Mesodermal cell (in vitro differentiated cells): ENCODE data around the gene MAPK7.
"Not testable (repeated sequence)": the region's sequence is repeated elsewhere in the genome, so short reads cannot be mapped to it uniquely, and the experiment has no call there.

Source experiments
- H3K27ac ChIP-seq: 2 replicates; pipeline ENCODE4 v1.7.0; 2013; ENCODE audit warnings: mild to moderate bottlenecking, low read depth, low read length, moderate library complexity; ENCODE audit not compliant: severe bottlenecking
- H3K36me3 ChIP-seq: 2 replicates; pipeline ENCODE4 v1.7.1; 2013; ENCODE audit warnings: mild to moderate bottlenecking, low read length, moderate library complexity; ENCODE audit not compliant: control insufficient read depth, insufficient read depth
- H3K4me1 ChIP-seq: one replicate; pipeline ENCODE4 v1.7.1; 2013; ENCODE audit warnings: mild to moderate bottlenecking, low read length; ENCODE audit not compliant: insufficient read depth, control insufficient read depth, poor library complexity, severe bottlenecking
- H3K4me3 ChIP-seq: 2 replicates; pipeline ENCODE4 v1.7.0; 2013; ENCODE audit warnings: low read length, control low read depth, mild to moderate bottlenecking; ENCODE audit not compliant: insufficient read depth, poor library complexity, severe bottlenecking; ENCODE audit errors: extremely low read depth
- H3K9me3 ChIP-seq: 2 replicates; pipeline ENCODE4 v1.7.1; 2013; ENCODE audit warnings: mild to moderate bottlenecking, low read length, moderate library complexity; ENCODE audit not compliant: control insufficient read depth
- whole genome bisulfite sequencing, 2 experiments: methylation state at CpG; one replicate each; pipeline ENCODE4 v1.1.5; 2013; ENCODE audit warnings: missing lambda C conversion rate in 2 of 2; ENCODE audit not compliant: insufficient coverage in 2 of 2; 5-methylcytosine and 5-hydroxymethylcytosine counted together

MAPK7 gene

GRCh38 chr17:19343671-19344151 is 34.6 kb upstream of the MAPK7 start:
- H3K4me1 ChIP-seq = peaks cover 29% of the 10 kb centered on the region

GRCh38 chr17:19344311-19345066 is 33.8 kb upstream of the MAPK7 start:
- no peaks in the 10 kb centered on the region for H3K9me3 ChIP-seq
- WGBS, 2 experiments = 98% methylated on average over 36 to 37 of the region's 40 CpGs
- H3K36me3 ChIP-seq = no peaks in the 10 kb centered on the region
- H3K4me3 ChIP-seq = no peak overlapping the region
- H3K4me1 ChIP-seq = peaks cover 29% of the 10 kb centered on the region
- no peak overlapping the region for H3K27ac ChIP-seq

More at GRCh38 chr17:19343671-19344151, 34.6 kb upstream of the MAPK7 start:
- Histone ChIP-seq H3K36me3 (no peaks in the 10 kb centered on the region), H3K27ac (no peak overlapping the region), H3K4me3 (no peak overlapping the region), H3K9me3 (no peaks in the 10 kb centered on the region)
- WGBS, 2 experiments = 92 to 95% methylated on average over 8 to 10 of the region's 13 CpGs

- 97 to 100% methylated on average over 6 to 7 of the region's 7 CpGs for WGBS, 2 experiments
- Histone ChIP-seq H3K27ac (no peak overlapping the region), H3K9me3 (no peaks in the 10 kb centered on the region), H3K4me3 (no peak overlapping the region), H3K36me3 (no peaks in the 10 kb centered on the region), H3K4me1 (peaks cover 29% of the 10 kb centered on the region)
Observed at GRCh38 chr17:19345067-19345460, 33.2 kb upstream of the MAPK7 start.

- H3K36me3 ChIP-seq = no peaks in the 10 kb centered on the region
- H3K27ac ChIP-seq = no peak overlapping the region
- no peak overlapping the region for H3K4me3 ChIP-seq
- 94 to 95% methylated on average over 11 to 13 of the region's 13 CpGs for WGBS, 2 experiments
- peaks cover 29% of the 10 kb centered on the region for H3K4me1 ChIP-seq
- no peaks in the 10 kb centered on the region for H3K9me3 ChIP-seq
Observed at GRCh38 chr17:19345486-19346350, 32.6 kb upstream of the MAPK7 start.

GRCh38 chr17:19346351-19347255 is 31.7 kb upstream of the MAPK7 start:
- Histone ChIP-seq H3K4me3 (no peak overlapping the region), H3K36me3 (no peaks in the 10 kb centered on the region), H3K4me1 (peaks cover 26% of the 10 kb centered on the region), H3K27ac (peak overlapping the region; percentile 78), H3K9me3 (no peaks in the 10 kb centered on the region)
- WGBS, 2 experiments = 88 to 91% methylated on average over 16 to 18 of the region's 19 CpGs

GRCh38 chr17:19347323-19348080 is 30.8 kb upstream of the MAPK7 start:
- H3K36me3 ChIP-seq = no peaks in the 10 kb centered on the region
- no peaks in the 10 kb centered on the region for H3K9me3 ChIP-seq
- peaks cover 18% of the 10 kb centered on the region for H3K4me1 ChIP-seq
- H3K27ac ChIP-seq = peak overlapping the region; percentile 78
- 94 to 95% methylated on average over 13 of the region's 13 CpGs for WGBS, 2 experiments
- no peak overlapping the region for H3K4me3 ChIP-seq

GRCh38 chr17:19348081-19348650 is 30.1 kb upstream of the MAPK7 start:
- no peaks in the 10 kb centered on the region for H3K9me3 ChIP-seq
- H3K4me1 ChIP-seq = peaks cover 15% of the 10 kb centered on the region
- H3K4me3 ChIP-seq = no peak overlapping the region
- no peak overlapping the region for H3K27ac ChIP-seq
- H3K36me3 ChIP-seq = no peaks in the 10 kb centered on the region
- WGBS, 2 experiments = 95 to 100% methylated on average over 3 to 4 of the region's 9 CpGs

GRCh38 chr17:19348806-19349205 is 29.5 kb upstream of the MAPK7 start:
- Histone ChIP-seq H3K36me3 (no peaks in the 10 kb centered on the region), H3K4me3 (no peak overlapping the region), H3K9me3 (no peaks in the 10 kb centered on the region), H3K27ac (no peak overlapping the region), H3K4me1 (peaks cover 15% of the 10 kb centered on the region)
- 97 to 100% methylated on average over 7 of the region's 9 CpGs for WGBS, 2 experiments

GRCh38 chr17:19353401-19353800 is 24.9 kb upstream of the MAPK7 start:
- H3K27ac ChIP-seq, H3K4me1 ChIP-seq, H3K36me3 ChIP-seq, H3K9me3 ChIP-seq, H3K4me3 ChIP-seq: not testable (repeated sequence)
- 96 to 97% methylated on average over 9 to 11 of the region's 11 CpGs for WGBS, 2 experiments
